SK-N-SH (cell line): ENCODE measurements around the gene ASPDH. TPM values are rescaled to one million over a fixed set of nuclear protein-coding genes. Genes with fewer than 3 reads are reported as not detected.

Source experiments
- CTCF ChIA-PET: fragments of 300-600, 350-600 bp; formaldehyde crosslinking; extraction: SDS; loops from one replicate; lab custom pipeline; 2021; lab: Yijun Ruan, JAX
- POLR2A ChIA-PET: fragments of 350-600 bp; sonication (Branson Sonifier 250); formaldehyde crosslinking; extraction: SDS; loops from one replicate; lab custom pipeline; 2020; ENCODE audit warnings: antibody characterized with exemption, inconsistent platforms; lab: Yijun Ruan, JAX
- DNase-seq: peaks from one replicate; pipeline ENCODE4 v3.0.0; 2012
- H2AFZ ChIP-seq: fragments of 200-600 bp; sonication (generic); 2 replicates; pipeline ENCODE4 v1.8.1; 2016; ENCODE audit warnings: antibody characterized with exemption, mild to moderate bottlenecking, low read depth
- H3F3A ChIP-seq: fragments of 200-600 bp; sonication (generic); replicated peaks from 2 replicates; pipeline ENCODE3; 2016; ENCODE audit warnings: antibody characterized with exemption, mild to moderate bottlenecking; ENCODE audit not compliant: insufficient read depth
- H3K27ac ChIP-seq, 2 experiments: fragments of 200-500 bp in 1 of 2; fragments of 200-600 bp in 1 of 2; sonication (Bioruptor generic) in 1 of 2; sonication (generic), shearing (Covaris generic) in 1 of 2; 2 replicates each; pipeline versions ENCODE4 v1.5.1 to v1.6.1; 2014 to 2016; ENCODE audit warnings: low read depth in 2 of 2, inconsistent platforms in 1 of 2, low read length in 1 of 2, mild to moderate bottlenecking in 1 of 2, mixed read lengths in 1 of 2
- H3K27me3 ChIP-seq: fragments of 200-600 bp; sonication (generic), shearing (Covaris generic); 2 replicates; pipeline ENCODE4 v1.6.1; 2016; ENCODE audit warnings: mixed run types; ENCODE audit not compliant: insufficient read depth
- H3K36me3 ChIP-seq, 2 experiments: fragments of 200-500 bp in 1 of 2; fragments of 200-600 bp in 1 of 2; sonication (Bioruptor generic) in 1 of 2; sonication (generic) in 1 of 2; replicated peaks in 1 of 2; 2 replicates each; pipeline versions ENCODE3 to v1.5.1; 2014 to 2016; ENCODE audit warnings: low read length in 1 of 2, mild to moderate bottlenecking in 1 of 2; ENCODE audit not compliant: insufficient read depth in 2 of 2, control insufficient read depth in 1 of 2
- H3K4me1 ChIP-seq, 2 experiments: fragments of 200-500 bp in 1 of 2; fragments of 200-600 bp in 1 of 2; sonication (Bioruptor generic) in 1 of 2; sonication (generic), shearing (Covaris generic) in 1 of 2; 2 replicates each; pipeline versions ENCODE4 v1.5.1 to v1.6.1; 2014 to 2016; ENCODE audit warnings: low read depth in 1 of 2, low read length in 1 of 2, mixed run types in 1 of 2; ENCODE audit not compliant: insufficient read depth in 2 of 2, control insufficient read depth in 1 of 2
- H3K4me2 ChIP-seq: fragments of 200-600 bp; sonication (generic), shearing (Covaris generic); 2 replicates; pipeline ENCODE4 v1.6.1; 2017; ENCODE audit warnings: mixed run types
- H3K4me3 ChIP-seq, 2 experiments: fragments of 200-500 bp in 1 of 2; fragments of 200-600 bp in 1 of 2; sonication (Bioruptor generic) in 1 of 2; sonication (generic), shearing (Covaris generic) in 1 of 2; 2 replicates each; pipeline versions ENCODE4 v1.5.1 to v1.8.1; 2014 to 2016; ENCODE audit warnings: low read depth in 2 of 2, inconsistent platforms in 1 of 2, low read length in 1 of 2, mild to moderate bottlenecking in 1 of 2, mixed read lengths in 1 of 2, moderate library complexity in 1 of 2
- H3K79me2 ChIP-seq: fragments of 200-600 bp; sonication (generic); 2 replicates; pipeline ENCODE4 v1.8.1; 2017; ENCODE audit warnings: mild to moderate bottlenecking; ENCODE audit not compliant: insufficient read depth
- H3K9ac ChIP-seq: fragments of 200-600 bp; sonication (generic); 2 replicates; pipeline ENCODE4 v1.6.1; 2017; ENCODE audit warnings: mixed run types
- H3K9me2 ChIP-seq: fragments of 200-600 bp; sonication (generic); 2 replicates; pipeline ENCODE4 v1.6.1; 2017; ENCODE audit warnings: mixed run types
- H3K9me3 ChIP-seq: fragments of 200-600 bp; sonication (generic); 2 replicates; pipeline ENCODE4 v1.6.1; 2017; ENCODE audit warnings: mixed run types, mild to moderate bottlenecking, moderate library complexity
- H4K20me1 ChIP-seq: fragments of 200-600 bp; sonication (generic); 2 replicates; pipeline ENCODE4 v1.6.1; 2017; ENCODE audit warnings: mild to moderate bottlenecking, mixed run types; ENCODE audit not compliant: insufficient read depth
- ELF1 ChIP-seq: IDR thresholded peaks from 2 replicates; pipeline ENCODE4 v1.4.0; 2012
- EP300 ChIP-seq, 2 experiments: IDR thresholded peaks; 2 replicates each; pipeline versions ENCODE4 v1.4.0 to v1.6.1; 2012; ENCODE audit warnings: borderline replicate concordance in 1 of 2, low read depth in 1 of 2, low read length in 1 of 2
- FOXM1 ChIP-seq: IDR thresholded peaks from 2 replicates; pipeline ENCODE4 v1.4.0; 2012; ENCODE audit warnings: low read depth, mild to moderate bottlenecking
- GABPA ChIP-seq: IDR thresholded peaks from 2 replicates; pipeline ENCODE4 v1.4.0; 2012; ENCODE audit warnings: low read depth, mild to moderate bottlenecking
- GATA2 ChIP-seq: sonication (generic); formaldehyde crosslinking; IDR thresholded peaks from 2 replicates; pipeline ENCODE4 v1.5.0; 2020; ENCODE audit warnings: mild to moderate bottlenecking, missing genetic modification reagents
- IRF3 ChIP-seq: fragments of 150-350 bp; IDR thresholded peaks from 2 replicates; pipeline ENCODE4 v1.6.1; 2016; ENCODE audit warnings: mild to moderate bottlenecking, low read depth, low read length
- MEF2A ChIP-seq: IDR thresholded peaks from 2 replicates; pipeline ENCODE4 v1.4.0; 2012; ENCODE audit warnings: low read depth, borderline replicate concordance
- NRF1 ChIP-seq: IDR thresholded peaks from 2 replicates; pipeline ENCODE4 v1.6.1; 2012; ENCODE audit warnings: low read depth, mild to moderate bottlenecking, low read length
- PBX3 ChIP-seq: IDR thresholded peaks from 2 replicates; pipeline ENCODE4; 2012
- POLR2AphosphoS5 ChIP-seq: IDR thresholded peaks from 2 replicates; pipeline ENCODE4 v1.6.1; 2012; ENCODE audit warnings: low read depth, low read length
- RFX5 ChIP-seq: IDR thresholded peaks from 2 replicates; pipeline ENCODE4 v1.6.1; 2012; ENCODE audit warnings: mild to moderate bottlenecking, improper control_type of control experiment, low read length
- RXRA ChIP-seq: IDR thresholded peaks from 2 replicates; pipeline ENCODE4 v1.4.0; 2012; ENCODE audit warnings: low read depth, mild to moderate bottlenecking, borderline replicate concordance
- SIN3A ChIP-seq: IDR thresholded peaks from 2 replicates; pipeline ENCODE4 v1.6.1; 2012; ENCODE audit warnings: low read depth, mild to moderate bottlenecking, low read length, moderate library complexity, borderline replicate concordance
- SMC3 ChIP-seq: IDR thresholded peaks from 2 replicates; pipeline ENCODE4 v1.6.1; 2012; ENCODE audit warnings: low read depth, low read length, improper control_type of control experiment
- TAF1 ChIP-seq: IDR thresholded peaks from 2 replicates; pipeline ENCODE4 v1.6.1; 2012; ENCODE audit warnings: low read depth, mild to moderate bottlenecking, low read length, moderate library complexity, borderline replicate concordance
- TEAD4 ChIP-seq: IDR thresholded peaks from 2 replicates; pipeline ENCODE4 v1.4.0; 2012; ENCODE audit warnings: mild to moderate bottlenecking, borderline replicate concordance; ENCODE audit not compliant: insufficient read depth
- USF2 ChIP-seq: fragments of 150-350 bp; IDR thresholded peaks from 2 replicates; pipeline ENCODE4 v1.6.1; 2017; ENCODE audit warnings: antibody characterized with exemption, low read length, low read depth, borderline replicate concordance
- YY1 ChIP-seq: IDR thresholded peaks from 2 replicates; pipeline ENCODE4 v1.4.0; 2012; ENCODE audit warnings: low read depth, mild to moderate bottlenecking
- WGBS: methylation state at CpG from one replicate; pipeline ENCODE4 v1.1.6; 2017; ENCODE audit warnings: low lambda C conversion rate; 5-methylcytosine and 5-hydroxymethylcytosine counted together
- polyA plus RNA-seq, 3 experiments: library from polyadenylated mRNA; depleted of rRNA; stranded (reverse); fragments of >200 nt; gene quantifications; 2 replicates each; pipeline ENCODE4 v1.2.3, GENCODE V29; 2012

The ASPDH gene
- polyA plus RNA-seq, 1 of the 3 experiments (the other 2 are of a cell fraction) = 0.07 TPM

- CTCF ChIA-PET = interaction anchor here (0.7 to 2.3 kb wide), 3 partner anchors 12 to 297 kb away, joined by 3 to 14 read pairs (median 3); no protein-coding TSS in a partner anchor
Observed at GRCh38 chr19:50549927-50550593, 36.3 kb upstream of the ASPDH start.

GRCh38 chr19:50549059-50549926, 35.6 kb upstream of the ASPDH start:
- no peaks in the 10 kb centered on the region for H3K79me2 ChIP-seq
- DNase-seq = no peak
- H3K9me3 ChIP-seq = no peaks in the 10 kb centered on the region
- H3K27ac ChIP-seq = no peak overlapping the region
- no peaks in the 10 kb centered on the region for H3F3A ChIP-seq
- H3K4me1 ChIP-seq = peaks cover 0 to 26% of the 10 kb centered on the region in 2 experiments; a peak in 1 of 4 replicates
- no peaks in the 10 kb centered on the region for H3K27me3 ChIP-seq
- no peak overlapping the region for H3K9ac ChIP-seq
- WGBS = 84% methylated on average over 21 of the region's 22 CpGs
- ChIA-PET POLR2A (no interaction called here), CTCF (interaction anchor here (0.7 to 2.3 kb wide), 3 partner anchors 12 to 297 kb away, joined by 3 to 14 read pairs (median 3); no protein-coding TSS in a partner anchor)
- H2AFZ ChIP-seq = no peak overlapping the region
- no peak overlapping the region for H3K4me3 ChIP-seq
- H3K9me2 ChIP-seq = no peaks in the 10 kb centered on the region
- no peak overlapping the region for H3K4me2 ChIP-seq
- no peaks in the 10 kb centered on the region for H3K36me3 ChIP-seq
- peaks cover 6% of the 10 kb centered on the region; the same call in 1 of the 2 replicates for H4K20me1 ChIP-seq
- no peak for TF ChIP-seq GATA2
- TF ChIP-seq MEF2A = no peak
- no peak for TF ChIP-seq TEAD4
- no peak for TF ChIP-seq RXRA
- TF ChIP-seq IRF3 = no peak
- TF ChIP-seq YY1 = no peak
- no peak for TF ChIP-seq FOXM1
- no peak for TF ChIP-seq EP300 (IDR thresholded peaks at IDR 0.05; ENCODE audit: borderline replicate concordance in 1 of 2, low read depth in 1 of 2, low read length in 1 of 2)
- TF ChIP-seq ELF1 = no peak
- TF ChIP-seq RFX5 = no peak
- no peak for TF ChIP-seq POLR2AphosphoS5
- no peak for TF ChIP-seq GABPA
- TF ChIP-seq NRF1 = no peak
- TF ChIP-seq SIN3A = no peak
- TF ChIP-seq USF2 = no peak

More at GRCh38 chr19:50549927-50550593, 36.3 kb upstream of the ASPDH start:
- H4K20me1 ChIP-seq = peaks cover 6% of the 10 kb centered on the region; the same call in 1 of the 2 replicates
- no peaks in the 10 kb centered on the region for H3K9me2 ChIP-seq
- POLR2A ChIA-PET = no interaction called here
- H3K9me3 ChIP-seq = no peaks in the 10 kb centered on the region
- no peaks in the 10 kb centered on the region for H3K27me3 ChIP-seq
- H3K4me1 ChIP-seq = peaks cover 0 to 26% of the 10 kb centered on the region in 2 experiments; a peak in 1 of 4 replicates
- no peak overlapping the region for H3K4me3 ChIP-seq
- TF ChIP-seq PBX3 (no peak), SMC3 (no peak), TAF1 (no peak), GABPA (no peak), GATA2 (no peak)
- no peaks in the 10 kb centered on the region for H3K79me2 ChIP-seq
- H3K27ac ChIP-seq = no peak overlapping the region
- H3K9ac ChIP-seq = no peak overlapping the region
- DNase-seq = no peak
- 85% methylated on average over 16 of the region's 17 CpGs for WGBS
- no peaks in the 10 kb centered on the region for H3F3A ChIP-seq
- H2AFZ ChIP-seq = no peak overlapping the region
- no peak overlapping the region for H3K4me2 ChIP-seq
- no peaks in the 10 kb centered on the region for H3K36me3 ChIP-seq
